Measurements from ENCODE around the gene COL20A1.
"Not testable (repeated sequence)": the region's sequence is repeated elsewhere in the genome, so short reads cannot be mapped to it uniquely, and the experiment has no call there.

COL20A1 gene

GRCh38 chr20:63334356-63334755 is 41.4 kb downstream of the COL20A1 start:
- TF ChIP-seq CTCF (IDR thresholded peaks at IDR 0.05; ENCODE audit: low read depth, low read length, missing control alignments) = no peak
- DNase-seq (ENCODE audit: extremely low read depth, low read depth) = no peak
- H3K4me3 ChIP-seq (replicated peaks; ENCODE audit: low read depth, low read length) = no peak overlapping the region

GRCh38 chr20:63335060-63335459 is 42.1 kb downstream of the COL20A1 start:
- H3K4me3 ChIP-seq (replicated peaks; ENCODE audit: low read depth, low read length); DNase-seq (ENCODE audit: extremely low read depth, low read depth): not testable (repeated sequence)

GRCh38 chr20:63335711-63336110 is 42.7 kb downstream of the COL20A1 start:
- no peak for TF ChIP-seq CTCF (IDR thresholded peaks at IDR 0.05; ENCODE audit: low read depth, low read length, missing control alignments)
- H3K4me3 ChIP-seq (replicated peaks; ENCODE audit: low read depth, low read length) = no peak overlapping the region
- DNase-seq (ENCODE audit: extremely low read depth, low read depth) = no peak

GRCh38 chr20:63336232-63336752 is 43.3 kb downstream of the COL20A1 start:
- no peak for TF ChIP-seq CTCF (IDR thresholded peaks at IDR 0.05; ENCODE audit: low read depth, low read length, missing control alignments)
- no peak overlapping the region for H3K4me3 ChIP-seq (replicated peaks; ENCODE audit: low read depth, low read length)
- no peak for DNase-seq (ENCODE audit: extremely low read depth, low read depth)

- TF ChIP-seq CTCF (IDR thresholded peaks at IDR 0.05; ENCODE audit: low read depth, low read length, missing control alignments) = no peak
- DNase-seq (ENCODE audit: extremely low read depth, low read depth) = no peak
- no peak overlapping the region for H3K4me3 ChIP-seq (replicated peaks; ENCODE audit: low read depth, low read length)
These were observed 44.9 kb downstream of the COL20A1 start for GRCh38 chr20:63337786-63338420.

GRCh38 chr20:63339154-63340094 is 46.4 kb downstream of the COL20A1 start:
- not testable (repeated sequence) for DNase-seq (ENCODE audit: extremely low read depth, low read depth); H3K4me3 ChIP-seq (replicated peaks; ENCODE audit: low read depth, low read length)

GRCh38 chr20:63340158-63340688 is 47.2 kb downstream of the COL20A1 start:
- H3K4me3 ChIP-seq (replicated peaks; ENCODE audit: low read depth, low read length); DNase-seq (ENCODE audit: extremely low read depth, low read depth): not testable (repeated sequence)

Measured in HFF-Myc (cell line).